ENCODE results near the gene HLA-DRA.

GRCh38 chr6:32491700-32492099 is 52.0 kb downstream of the HLA-DRA start:
- TF ChIP-seq CTCF (IDR thresholded peaks at IDR 0.05 in 4 of 5, conservative IDR thresholded peaks at IDR 0.05 in 1 of 5) (no peak), POLR2A (IDR thresholded peaks at IDR 0.05) (no peak)

Measured in gastrocnemius medialis (tissue), 4 donors.